HCT116 (cell line): ENCODE results near the gene PLCXD3.

Experiments used
- CEBPB ChIP-seq: IDR thresholded peaks from 2 replicates; pipeline ENCODE4 v1.6.1; 2012; ENCODE audit warnings: low read depth
- CTCF ChIP-seq, 3 experiments: fragments of 200-600 bp in 1 of 3; sonication (generic) in 1 of 3; IDR thresholded peaks in 2 of 3; conservative IDR thresholded peaks in 1 of 3; 2 replicates each; pipeline ENCODE4 v1.5.1; 2012 to 2017; ENCODE audit warnings: low read depth in 2 of 3, low read length in 2 of 3, antibody characterized with exemption in 1 of 3, borderline replicate concordance in 1 of 3, control low read depth in 1 of 3, mild to moderate bottlenecking in 1 of 3, mixed read lengths in 1 of 3, mixed run types in 1 of 3, moderate library complexity in 1 of 3; ENCODE audit not compliant: insufficient read depth in 1 of 3
- EZH2 ChIP-seq: fragments of 200-600 bp; sonication (generic); IDR thresholded peaks from 2 replicates; pipeline ENCODE4 v1.6.1; 2017; ENCODE audit warnings: antibody characterized with exemption, mixed run types
- JUND ChIP-seq: IDR thresholded peaks from 2 replicates; pipeline ENCODE4 v1.6.1; 2012
- MAX ChIP-seq: IDR thresholded peaks from 2 replicates; pipeline ENCODE4 v1.6.1; 2012
- POLR2A ChIP-seq: IDR thresholded peaks from 2 replicates; pipeline ENCODE4 v1.7.0; 2011; ENCODE audit warnings: borderline replicate concordance; ENCODE audit not compliant: insufficient read depth, insufficient read length; ENCODE audit errors: extremely low read depth
- POLR2AphosphoS5 ChIP-seq: IDR thresholded peaks from 2 replicates; pipeline ENCODE4 v1.6.1; 2011; ENCODE audit warnings: mild to moderate bottlenecking, low read depth, low read length, moderate library complexity
- TCF7L2 ChIP-seq: IDR thresholded peaks from 2 replicates; pipeline ENCODE4 v1.7.0; 2011; ENCODE audit warnings: borderline replicate concordance, inconsistent platforms; ENCODE audit not compliant: insufficient read depth, insufficient read length; ENCODE audit errors: extremely low read depth
- YY1 ChIP-seq: IDR thresholded peaks from 2 replicates; pipeline ENCODE4 v1.6.1; 2011; ENCODE audit warnings: low read length, low read depth, moderate library complexity, mild to moderate bottlenecking; ENCODE audit not compliant: insufficient replicate concordance; ENCODE audit errors: extremely low read depth

- TF ChIP-seq CTCF (IDR thresholded peaks at IDR 0.05 in 2 of 3, conservative IDR thresholded peaks at IDR 0.05 in 1 of 3; ENCODE audit: borderline replicate concordance in 1 of 3, insufficient read depth in 1 of 3, low read depth in 2 of 3, low read length in 2 of 3) (no peak), EZH2 (no peak), CEBPB (no peak), MAX (no peak), TCF7L2 (no peak), POLR2AphosphoS5 (no peak), POLR2A (no peak), YY1 (no peak), JUND (no peak)
These were observed 7.5 kb upstream of the PLCXD3 start for GRCh38 chr5:41517909-41518308.
